ENCODE data around the gene RBM4.
"Not testable (repeated sequence)": the region's sequence is repeated elsewhere in the genome, so short reads cannot be mapped to it uniquely, and the experiment has no call there.

The RBM4 gene

GRCh38 chr11:66638177-66639065 is at the start of gene RBM4:
Gene RBM4, plus strand, starts transcription at chr11:66638703. Its CDS starts 1,009 bp downstream, at chr11:66639712.
- DNase-seq (ENCODE audit: insufficient read length, low spot score) (peak; percentile 91), FAIRE-seq (peak; percentile 93)

- FAIRE-seq; DNase-seq (ENCODE audit: insufficient read length, low spot score): not testable (repeated sequence)
Observed at GRCh38 chr11:66589315-66589714, 49.2 kb upstream of the RBM4 start.

GRCh38 chr11:66589996-66590675 is 48.4 kb upstream of the RBM4 start:
- DNase-seq (ENCODE audit: insufficient read length, low spot score) = no peak
- FAIRE-seq = no peak

GRCh38 chr11:66591175-66591574 is 47.3 kb upstream of the RBM4 start:
- DNase-seq (ENCODE audit: insufficient read length, low spot score) = no peak
- FAIRE-seq = no peak

- DNase-seq (ENCODE audit: insufficient read length, low spot score) (peak; percentile 100), FAIRE-seq (peak; percentile 92)
Observed at GRCh38 chr11:66592457-66593302, 45.8 kb upstream of the RBM4 start, which contains the start of the genes CCDC87 and CCS. Gene CCDC87, minus strand, starts transcription at chr11:66593063. Its CDS starts 48 bp downstream, at chr11:66593015. Gene CCS, plus strand, starts transcription at chr11:66593185. Its CDS starts 77 bp downstream, at chr11:66593262.

- FAIRE-seq (no peak), DNase-seq (ENCODE audit: insufficient read length, low spot score) (no peak)
Observed at GRCh38 chr11:66593303-66593635, 45.2 kb upstream of the RBM4 start.

GRCh38 chr11:66593650-66594049 is 44.9 kb upstream of the RBM4 start:
- no peak for FAIRE-seq
- DNase-seq (ENCODE audit: insufficient read length, low spot score) = no peak

GRCh38 chr11:66595245-66595904 is 43.1 kb upstream of the RBM4 start:
- FAIRE-seq (no peak), DNase-seq (ENCODE audit: insufficient read length, low spot score) (no peak)

GRCh38 chr11:66598993-66599392 is 39.5 kb upstream of the RBM4 start:
- FAIRE-seq (no peak), DNase-seq (ENCODE audit: insufficient read length, low spot score) (no peak)

- FAIRE-seq = no peak
Observed at GRCh38 chr11:66600219-66600618, 38.3 kb upstream of the RBM4 start.

GRCh38 chr11:66600631-66601233 is 37.8 kb upstream of the RBM4 start:
- DNase-seq (ENCODE audit: insufficient read length, low spot score) (no peak), FAIRE-seq (no peak)

More at GRCh38 chr11:66600219-66600618, 38.3 kb upstream of the RBM4 start:
- no peak for DNase-seq (ENCODE audit: insufficient read length, low spot score)

- DNase-seq (ENCODE audit: insufficient read length, low spot score) (no peak), FAIRE-seq (no peak)
Observed at GRCh38 chr11:66603072-66603471, 35.4 kb upstream of the RBM4 start.

- DNase-seq (ENCODE audit: insufficient read length, low spot score) = no peak
- FAIRE-seq = no peak
Observed at GRCh38 chr11:66604155-66604554, 34.3 kb upstream of the RBM4 start.

- DNase-seq (ENCODE audit: insufficient read length, low spot score); FAIRE-seq: not testable (repeated sequence)
Observed at GRCh38 chr11:66606608-66607007, 31.9 kb upstream of the RBM4 start.

GRCh38 chr11:66607126-66607834 is 31.2 kb upstream of the RBM4 start:
- DNase-seq (ENCODE audit: insufficient read length, low spot score) (no peak), FAIRE-seq (no peak)

GRCh38 chr11:66609721-66610617 is 28.5 kb upstream of the RBM4 start:
- peak; percentile 72 for FAIRE-seq
- DNase-seq (ENCODE audit: insufficient read length, low spot score) = no peak

GRCh38 chr11:66612458-66612857 is 26.0 kb upstream of the RBM4 start:
- no peak for DNase-seq (ENCODE audit: insufficient read length, low spot score)
- FAIRE-seq = no peak

- no peak for FAIRE-seq
- no peak for DNase-seq (ENCODE audit: insufficient read length, low spot score)
Observed at GRCh38 chr11:66614073-66614472, 24.4 kb upstream of the RBM4 start.

All from GM19239 (cell line).